HG03442 (cell line): ENCODE measurements around the gene CELA3B.
"Not testable (repeated sequence)": the region's sequence is repeated elsewhere in the genome, so short reads cannot be mapped to it uniquely, and the experiment has no call there.

Experiments
- ATAC-seq: cut with Tn5 transposase; IDR thresholded peaks from one replicate; pipeline ENCODE4 v1.9.1; 2021; ENCODE audit warnings: mild to moderate bottlenecking, moderate library complexity; ENCODE audit not compliant: unreplicated experiment

CELA3B gene

GRCh38 chr1:21942959-21943640 is 33.7 kb upstream of the CELA3B start:
- not testable (repeated sequence) for ATAC-seq

DNA sequence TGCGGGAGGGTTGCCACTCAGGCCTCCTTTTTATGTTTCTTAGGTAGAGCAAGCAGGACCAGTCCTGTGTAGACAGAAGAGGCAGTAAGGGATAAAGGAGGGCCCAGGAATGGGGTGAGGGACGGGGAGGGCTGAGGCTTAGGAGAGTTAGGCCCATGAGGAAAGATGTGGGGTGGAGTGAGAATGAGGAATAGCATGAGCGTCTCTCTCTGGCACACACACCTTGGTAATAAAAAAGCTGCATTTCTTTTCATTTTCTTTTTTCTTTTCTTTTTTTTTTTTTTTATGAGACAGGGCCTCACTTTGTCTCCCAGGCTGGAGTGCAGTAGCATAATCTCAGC is 32.1 kb upstream of the CELA3B start:
- no peak for ATAC-seq

DNA sequence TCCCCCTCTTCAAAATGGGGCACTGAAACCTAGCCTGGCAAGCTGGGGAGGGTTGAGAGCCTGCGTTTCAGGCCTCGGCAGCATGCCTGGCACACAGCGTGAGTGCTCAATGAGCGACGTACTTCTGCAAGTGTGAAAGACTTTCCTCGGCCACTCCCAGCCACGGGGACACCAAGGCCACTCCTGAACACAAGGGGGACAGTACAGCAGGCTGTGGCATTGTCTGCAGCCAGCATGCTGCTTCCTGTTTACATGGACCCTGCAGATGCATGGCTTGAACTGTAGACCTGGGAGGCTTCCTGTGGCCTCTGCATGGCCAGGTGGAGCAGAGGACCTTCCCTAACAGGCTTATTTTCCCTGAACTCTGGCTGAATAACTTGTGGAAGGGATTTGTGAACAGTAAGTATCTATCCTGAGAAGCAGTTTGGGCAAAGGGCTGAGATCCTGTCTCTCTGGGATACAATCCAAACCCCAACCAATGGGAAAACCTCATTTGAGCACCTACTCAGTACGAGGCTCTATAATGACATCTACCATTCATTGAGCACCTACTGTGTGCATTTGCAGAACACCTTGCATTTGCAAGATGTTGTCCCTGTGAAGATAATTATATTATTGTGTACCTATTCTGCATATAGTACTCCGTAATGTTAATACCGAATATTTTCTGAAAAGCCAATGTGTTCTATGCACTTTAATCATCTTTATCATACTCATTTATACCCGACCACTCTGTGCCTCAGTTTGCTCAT is 29.8 kb upstream of the CELA3B start:
- no peak for ATAC-seq

- ATAC-seq, result no peak
Measured at GRCh38 chr1:21950734-21951133, 26.1 kb upstream of the CELA3B start.

GRCh38 chr1:21951226-21951870 is 25.5 kb upstream of the CELA3B start:
- no peak for ATAC-seq

DNA sequence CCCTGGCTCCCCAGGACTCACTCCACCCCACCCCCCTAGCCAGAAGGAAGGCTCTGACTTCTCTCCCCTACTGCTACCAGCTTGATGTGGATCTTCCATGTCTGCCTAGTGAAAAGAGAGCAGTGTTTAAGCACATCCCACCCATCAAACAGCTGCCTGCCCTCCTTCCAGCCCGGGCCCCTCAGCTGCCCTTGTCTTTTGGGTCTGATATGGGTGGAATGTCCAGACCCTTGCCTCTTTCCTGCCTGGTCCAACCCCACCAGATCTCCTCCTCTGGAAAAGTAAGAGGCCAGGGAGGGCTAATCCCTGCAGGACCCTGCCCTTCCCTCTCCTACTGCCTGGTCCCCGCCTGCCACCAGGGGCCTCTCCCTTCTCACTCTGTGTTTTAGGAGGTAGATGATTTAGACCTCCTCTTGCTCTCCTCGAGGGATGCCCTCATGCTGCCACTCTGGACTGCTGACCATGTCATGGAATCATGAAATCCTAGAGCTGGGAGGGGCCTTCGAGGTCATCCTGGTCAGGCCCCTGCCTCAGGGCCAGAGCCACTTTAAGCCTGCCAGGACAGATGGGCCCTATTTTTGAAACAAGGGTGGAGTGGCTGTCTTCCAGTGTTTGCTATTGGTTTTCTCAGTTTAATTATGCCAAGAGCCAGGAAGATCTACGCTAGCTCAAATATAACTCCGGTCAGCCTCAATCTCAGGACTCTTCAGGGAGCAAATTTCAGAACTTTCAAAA is 23.9 kb upstream of the CELA3B start:
- ATAC-seq, result no peak

- ATAC-seq, result no peak
Measured at GRCh38 chr1:21955058-21955457, 21.8 kb upstream of the CELA3B start.

GRCh38 chr1:21955501-21956281 is 21.1 kb upstream of the CELA3B start:
- no peak for ATAC-seq

- ATAC-seq, result no peak
Measured at GRCh38 chr1:21956720-21957552, 19.9 kb upstream of the CELA3B start.

GRCh38 chr1:21961337-21961736 is 15.5 kb upstream of the CELA3B start:
- ATAC-seq, result no peak

DNA sequence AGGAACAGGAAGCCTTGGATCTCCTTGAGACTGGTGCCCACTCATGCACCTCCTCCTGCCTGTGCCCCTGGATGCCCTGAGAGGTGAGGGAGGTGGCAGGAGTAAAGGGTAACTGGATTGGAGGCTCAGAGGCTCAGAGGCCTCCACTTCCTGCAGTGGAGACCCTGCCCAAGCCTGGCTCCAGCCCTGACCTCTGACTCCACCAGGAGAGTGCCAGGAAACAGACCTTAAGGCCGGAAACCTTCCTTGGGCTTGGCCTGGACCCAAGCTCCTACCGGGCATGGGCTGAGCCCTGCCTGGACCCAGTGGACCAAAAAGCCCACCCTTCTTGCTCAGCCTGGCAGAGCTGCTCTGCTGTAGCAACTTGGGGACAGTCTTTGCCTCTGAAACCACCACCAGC is 15.0 kb upstream of the CELA3B start:
- no peak for ATAC-seq

DNA sequence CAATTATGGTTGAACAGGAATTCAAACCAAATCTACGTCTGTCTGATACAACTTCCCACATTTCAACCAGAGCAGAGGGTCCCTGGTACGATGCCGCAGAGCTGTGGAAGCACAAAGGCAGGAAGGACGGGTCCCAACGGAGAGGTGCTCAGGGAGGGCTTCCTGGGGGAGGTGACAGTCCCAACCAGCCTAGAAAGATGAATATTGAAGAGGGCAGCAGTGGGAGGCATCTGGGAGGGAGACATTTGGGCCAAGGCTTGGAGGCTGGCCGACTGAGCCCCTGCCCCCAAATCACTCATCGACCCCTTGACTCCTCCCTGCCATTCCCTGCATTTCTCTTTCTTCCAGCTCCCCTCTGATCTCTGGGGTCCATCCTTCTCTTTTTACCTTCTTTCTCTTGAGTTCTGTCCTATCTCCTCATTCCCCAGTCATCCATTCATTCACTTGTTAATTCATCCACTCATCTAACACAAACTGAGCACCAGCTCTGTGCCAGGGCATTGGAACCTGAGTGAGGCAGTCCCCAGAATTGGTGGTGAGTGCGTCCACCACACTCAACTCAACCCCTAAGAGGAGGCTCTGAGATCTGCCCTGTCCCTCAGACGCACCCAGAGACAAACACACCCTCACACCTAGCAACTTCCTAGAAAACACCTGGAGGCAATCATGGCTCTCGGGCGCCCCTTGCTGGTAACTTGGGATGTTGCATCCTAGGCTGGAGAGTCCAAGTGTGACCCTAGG is 13.2 kb upstream of the CELA3B start:
- no peak for ATAC-seq

GRCh38 chr1:21966247-21967000 is 10.4 kb upstream of the CELA3B start:
- no peak for ATAC-seq

DNA sequence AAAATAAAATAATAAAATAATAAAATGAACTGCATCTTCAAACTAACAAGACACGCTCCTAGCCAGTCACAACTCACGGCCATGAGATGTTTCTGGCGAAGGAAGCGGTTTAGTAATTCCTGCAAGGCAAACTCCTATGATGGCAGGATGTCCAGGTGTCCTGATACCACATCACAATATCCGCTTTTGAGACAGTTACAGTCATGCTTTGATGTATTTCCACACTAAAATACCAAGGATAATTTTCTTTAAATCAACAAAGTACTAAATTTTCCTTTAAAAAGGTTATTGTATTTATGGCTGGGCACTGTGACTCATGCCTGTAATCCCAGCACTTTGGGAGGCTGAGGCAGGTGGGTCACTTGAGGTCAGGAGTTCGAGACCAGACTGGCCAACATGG is 9.6 kb upstream of the CELA3B start:
- not testable (repeated sequence) for ATAC-seq

- not testable (repeated sequence) for ATAC-seq
Measured at GRCh38 chr1:21969066-21969465, 7.8 kb upstream of the CELA3B start.

DNA sequence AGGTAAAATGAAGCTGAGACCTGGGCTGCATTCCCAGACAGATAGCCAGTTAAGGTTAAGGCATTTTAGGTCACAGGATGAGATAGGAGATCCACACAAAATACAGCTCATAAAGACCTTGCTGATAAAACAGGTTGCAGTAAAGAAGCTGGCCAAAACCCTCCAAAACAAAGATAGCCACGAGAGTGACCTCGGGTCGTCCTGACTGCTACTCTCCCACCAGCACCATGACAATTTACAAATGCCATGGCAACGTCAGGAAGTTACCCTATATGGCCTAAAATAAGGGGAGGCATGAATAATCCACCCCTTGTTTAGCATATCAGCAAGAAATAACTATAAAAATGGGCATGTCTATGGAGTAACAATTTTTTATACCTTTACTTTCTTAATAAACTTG is 6.3 kb upstream of the CELA3B start:
- not testable (repeated sequence) for ATAC-seq

GRCh38 chr1:21972973-21973441 is 3.8 kb upstream of the CELA3B start:
- ATAC-seq, result not testable (repeated sequence)

- ATAC-seq, result not testable (repeated sequence)
Measured at GRCh38 chr1:21973948-21974347, 2.9 kb upstream of the CELA3B start.
